Tibial nerve (tissue), 4 donors: ENCODE measurements around the gene SMIM9. TPM values are rescaled to one million over a fixed set of nuclear protein-coding genes. Genes with fewer than 3 reads are reported as not detected.

Source experiments
- DNase-seq, 2 donors: peaks; one replicate each; pipeline ENCODE4 v3.0.0-alpha.2; 2019; ENCODE audit warnings: low spot score in 2 of 2
- H3K27ac ChIP-seq, 4 donors: fragments of 200-600 bp; sonication (generic) in 3 of 4; one replicate each; pipeline ENCODE4 v1.5.1; 2017 to 2019; ENCODE audit warnings: mild to moderate bottlenecking in 1 of 4
- H3K27me3 ChIP-seq, 2 donors: fragments of 200-600 bp; sonication (generic) in 1 of 2; one replicate each; pipeline versions ENCODE4 v1.5.1 to v1.6.0; 2017 to 2019
- H3K36me3 ChIP-seq, 3 donors: fragments of 200-600 bp; sonication (generic); one replicate each; pipeline ENCODE4 v1.5.1; 2018 to 2019
- H3K4me1 ChIP-seq, 4 donors: fragments of 200-600 bp; sonication (generic) in 3 of 4; one replicate each; pipeline ENCODE4 v1.5.1; 2017 to 2019
- H3K4me3 ChIP-seq, 4 donors: fragments of 200-600 bp; sonication (generic) in 3 of 4; one replicate each; pipeline ENCODE4 v1.5.1; 2017 to 2019; ENCODE audit warnings: mild to moderate bottlenecking in 1 of 4, moderate library complexity in 1 of 4
- H3K9me3 ChIP-seq, 4 donors: fragments of 200-600 bp; sonication (generic) in 3 of 4; one replicate each; pipeline ENCODE4 v1.5.1; 2017 to 2019
- CTCF ChIP-seq, 5 experiments: fragments of 200-600 bp in 3 of 5; fragments of 450-650 bp in 2 of 5; sonication (generic) in 3 of 5; IDR thresholded peaks; one replicate each; pipeline ENCODE4 v1.5.1; 2016 to 2019; ENCODE audit warnings: antibody characterized with exemption in 5 of 5, mild to moderate bottlenecking in 3 of 5, moderate library complexity in 2 of 5
- EP300 ChIP-seq, 2 donors: sonication (generic); formaldehyde crosslinking; IDR thresholded peaks; one replicate each; pipeline ENCODE4 v1.6.1; 2017; ENCODE audit warnings: antibody characterized with exemption in 2 of 2, mild to moderate bottlenecking in 1 of 2
- POLR2A ChIP-seq, 2 donors: fragments of 450-650 bp; IDR thresholded peaks; one replicate each; pipeline ENCODE4 v1.6.1; 2017; ENCODE audit warnings: antibody characterized with exemption in 2 of 2, mild to moderate bottlenecking in 2 of 2, moderate library complexity in 2 of 2
- whole genome bisulfite sequencing, 2 donors: methylation state at CpG; one replicate each; pipeline ENCODE4 v1.1.5; 2018; 5-methylcytosine and 5-hydroxymethylcytosine counted together
- total RNA-seq, 4 donors: library from RNA; depleted of rRNA; stranded (reverse); fragments of >200 nt; gene quantifications; one replicate each; pipeline ENCODE4 v1.1.0, GENCODE V29; 2016

Gene SMIM9
- total RNA-seq, 4 donors from 2014 or later, result not detected

- no peak for DNase-seq
- H3K27ac ChIP-seq, result no peak overlapping the region
- TF ChIP-seq POLR2A (IDR thresholded peaks at IDR 0.05), result no peak
These were observed 50.1 kb downstream of the SMIM9 start for GRCh38 chrX:154784149-154784995.

GRCh38 chrX:154780968-154781367 lies 53.5 kb downstream of the SMIM9 start:
- TF ChIP-seq CTCF (IDR thresholded peaks at IDR 0.05) (no peak), POLR2A (IDR thresholded peaks at IDR 0.05) (no peak), EP300 (IDR thresholded peaks at IDR 0.05) (no peak)
- Histone ChIP-seq H3K4me3 (no peak overlapping the region), H3K27ac (no peak overlapping the region), H3K9me3 (no peaks in the 10 kb centered on the region), H3K27me3 (no peaks in the 10 kb centered on the region), H3K4me1 (no peaks in the 10 kb centered on the region), H3K36me3 (peaks cover 0 to 20% (median 0%) of the 10 kb centered on the region in 3 donors)
- WGBS, 2 donors, result 84 to 89% methylated on average over 3 to 9 of the region's 9 CpGs
- DNase-seq, result no peak

More at GRCh38 chrX:154784149-154784995, 50.1 kb downstream of the SMIM9 start:
- 76 to 81% methylated on average over 13 of the region's 13 CpGs for WGBS, 2 donors
- no peak overlapping the region for H3K4me3 ChIP-seq
- no peaks in the 10 kb centered on the region for H3K9me3 ChIP-seq
- no peaks in the 10 kb centered on the region for H3K4me1 ChIP-seq
- H3K36me3 ChIP-seq, result no peaks in the 10 kb centered on the region
- H3K27me3 ChIP-seq, result no peaks in the 10 kb centered on the region

GRCh38 chrX:154779261-154779660 lies 55.2 kb downstream of the SMIM9 start:
- Histone ChIP-seq H3K4me1 (no peaks in the 10 kb centered on the region), H3K27ac (no peak overlapping the region), H3K4me3 (no peak overlapping the region), H3K9me3 (no peaks in the 10 kb centered on the region), H3K27me3 (no peaks in the 10 kb centered on the region), H3K36me3 (peaks cover 0 to 37% (median 0%) of the 10 kb centered on the region in 3 donors)
- TF ChIP-seq EP300 (IDR thresholded peaks at IDR 0.05) (no peak), POLR2A (IDR thresholded peaks at IDR 0.05) (no peak), CTCF (IDR thresholded peaks at IDR 0.05) (no peak)
- 86 to 89% methylated on average over 2 to 4 of the region's 4 CpGs for WGBS, 2 donors
- no peak for DNase-seq

DNA sequence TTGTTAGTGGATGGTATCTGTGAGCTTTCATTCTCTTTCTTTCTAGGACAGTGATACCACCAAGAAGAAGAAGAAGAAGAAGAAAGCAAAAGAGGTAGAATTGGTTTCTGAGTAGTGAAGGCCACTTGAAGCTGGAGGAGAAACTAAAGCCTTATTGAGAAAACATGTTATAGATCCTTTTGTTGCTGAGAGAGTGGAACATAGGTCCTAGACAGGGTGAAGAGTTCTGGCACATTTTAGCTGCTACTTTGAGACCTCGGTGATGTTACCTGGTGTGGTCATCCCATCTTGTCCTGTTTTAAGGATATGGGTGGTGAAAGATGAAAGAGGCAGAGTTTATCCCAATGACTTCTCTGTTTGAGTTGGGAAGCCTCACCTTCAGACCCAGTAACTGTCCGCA lies 57.7 kb downstream of the SMIM9 start:
- Histone ChIP-seq H3K27ac (no peak overlapping the region), H3K36me3 (peaks cover 0 to 57% (median 0%) of the 10 kb centered on the region in 3 donors), H3K27me3 (no peaks in the 10 kb centered on the region), H3K9me3 (no peaks in the 10 kb centered on the region), H3K4me3 (no peak overlapping the region), H3K4me1 (no peaks in the 10 kb centered on the region)
- no peak for DNase-seq
- TF ChIP-seq EP300 (IDR thresholded peaks at IDR 0.05), result no peak
- TF ChIP-seq CTCF (IDR thresholded peaks at IDR 0.05), result no peak
- TF ChIP-seq POLR2A (IDR thresholded peaks at IDR 0.05), result no peak
- WGBS, 2 donors, result 83 to 86% methylated on average over 2 of the region's 2 CpGs

DNA sequence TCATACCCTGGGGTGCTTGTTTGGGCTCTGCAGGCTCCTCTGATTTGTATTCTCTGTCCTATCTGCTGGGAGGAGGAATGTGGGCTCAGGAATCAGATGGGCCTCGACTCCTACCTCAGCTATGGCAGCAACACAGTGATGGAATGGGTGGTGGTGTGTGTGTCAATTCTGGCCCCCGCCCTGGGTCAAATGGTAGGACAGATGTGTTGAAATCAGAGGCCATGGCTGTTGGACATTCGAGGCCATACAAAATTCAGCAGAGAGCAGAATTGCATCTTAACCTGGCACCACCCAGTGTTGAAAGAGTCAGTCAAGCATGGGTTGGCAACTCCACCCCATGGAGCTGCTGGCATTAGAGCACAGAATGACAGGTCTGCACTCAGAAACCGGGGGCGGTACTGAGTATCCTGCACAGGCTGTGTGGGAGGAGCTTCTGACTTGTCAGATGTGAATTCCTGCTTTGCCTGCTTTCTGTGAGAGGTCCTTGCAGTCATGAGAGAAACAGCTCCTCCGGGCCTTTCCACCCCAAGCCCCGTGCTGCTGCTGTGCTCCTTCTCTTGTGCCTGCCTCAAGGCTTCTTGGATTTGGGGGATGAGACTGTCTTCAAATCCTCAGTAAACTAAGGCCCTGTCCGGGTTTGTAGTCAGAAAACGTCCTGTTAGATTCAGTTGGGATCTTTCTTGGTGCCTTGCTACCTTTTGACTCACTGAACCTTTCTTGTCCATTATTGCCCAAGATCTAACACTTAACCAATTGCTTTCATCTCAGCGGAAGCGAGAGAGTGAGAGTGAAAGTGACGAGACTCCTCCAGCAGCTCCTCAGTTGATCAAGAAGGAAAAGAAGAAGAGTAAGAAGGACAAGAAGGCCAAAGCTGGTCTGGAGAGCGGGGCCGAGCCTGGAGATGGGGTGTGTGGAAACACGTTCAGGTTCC lies 58.8 kb downstream of the SMIM9 start:
- 83 to 93% methylated on average over 11 to 15 of the region's 15 CpGs for WGBS, 2 donors
- Histone ChIP-seq H3K27ac (no peak overlapping the region), H3K4me1 (no peaks in the 10 kb centered on the region), H3K4me3 (no peak overlapping the region), H3K27me3 (no peaks in the 10 kb centered on the region), H3K9me3 (no peaks in the 10 kb centered on the region), H3K36me3 (peaks cover 0 to 65% (median 0%) of the 10 kb centered on the region in 3 donors)
- no peak for DNase-seq
- TF ChIP-seq POLR2A (IDR thresholded peaks at IDR 0.05), result no peak
- no peak for TF ChIP-seq CTCF (IDR thresholded peaks at IDR 0.05)
- TF ChIP-seq EP300 (IDR thresholded peaks at IDR 0.05), result no peak
